Raji (cell line): ENCODE data around the gene PRKCZ.

Experiments
- POLR2A ChIP-seq: IDR thresholded peaks from 2 replicates; pipeline ENCODE4 v1.6.1; 2011; ENCODE audit warnings: low read depth, low read length, control low read depth; ENCODE audit not compliant: insufficient read depth

The PRKCZ gene

DNA sequence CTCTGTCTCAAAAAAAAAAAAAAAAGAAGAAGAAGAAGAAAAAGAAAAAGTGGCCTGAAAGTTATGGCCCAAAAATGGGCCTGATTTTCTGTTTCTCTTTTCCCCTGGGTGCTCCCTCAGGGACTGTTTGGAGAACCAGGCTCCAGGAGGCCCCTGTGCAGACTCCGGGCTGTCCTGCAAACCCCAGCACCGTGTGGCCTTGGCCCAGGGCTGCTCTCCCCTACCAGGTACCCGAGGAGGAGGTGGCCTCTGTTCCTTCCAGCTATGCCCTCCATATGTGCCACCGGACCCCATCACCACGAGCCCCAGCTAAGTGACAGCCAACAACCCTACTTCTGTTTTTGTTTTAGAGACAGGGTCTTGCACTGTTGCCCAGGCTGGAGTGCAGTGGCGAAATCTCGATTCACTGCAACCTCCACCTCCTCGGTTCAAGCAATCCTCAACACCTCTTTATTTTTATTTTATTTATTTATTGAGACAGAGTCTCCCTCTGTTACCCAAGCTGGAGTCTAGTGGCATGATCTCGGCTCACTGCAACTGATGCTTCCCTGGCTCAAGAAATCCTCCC is 151.9 kb downstream of the PRKCZ start:
- no peak for TF ChIP-seq POLR2A

DNA sequence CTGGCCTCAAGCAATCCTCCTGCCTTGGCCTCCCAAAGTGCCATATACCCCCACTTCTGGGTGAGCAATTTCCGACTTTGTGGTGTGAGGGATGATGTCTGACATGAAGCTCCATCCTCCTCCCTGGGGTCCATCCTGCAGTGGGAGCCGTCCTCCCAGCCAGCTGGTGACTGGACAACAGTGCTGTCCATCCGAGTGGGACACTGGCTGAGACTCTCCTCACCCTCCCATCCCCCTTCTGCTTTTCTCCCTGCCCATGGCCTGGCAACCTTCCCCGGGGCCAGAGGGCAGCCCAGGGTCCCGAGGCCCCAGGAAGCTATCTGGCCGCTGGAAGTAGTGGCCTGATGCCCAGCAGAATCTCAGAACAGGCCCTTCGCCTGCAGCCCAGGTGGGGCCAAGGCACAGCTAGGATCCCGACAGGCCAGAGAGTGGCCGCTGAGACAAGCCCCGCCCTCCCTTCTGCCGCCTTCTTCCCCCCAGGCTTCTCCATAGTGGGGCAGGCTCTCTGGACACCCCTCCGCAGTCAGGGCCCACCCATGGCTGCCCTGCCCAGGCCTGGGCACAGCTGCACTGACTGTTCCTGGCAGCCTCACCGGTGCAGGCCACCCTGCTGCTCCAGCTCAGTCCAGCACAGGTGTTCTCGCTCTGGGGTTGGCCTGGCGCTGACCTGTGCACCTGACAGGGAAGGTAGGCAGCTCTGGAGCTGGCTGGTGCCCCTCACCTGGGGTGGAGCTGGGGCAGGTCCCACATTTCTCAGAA is 152.8 kb downstream of the PRKCZ start:
- no peak for TF ChIP-seq POLR2A

DNA sequence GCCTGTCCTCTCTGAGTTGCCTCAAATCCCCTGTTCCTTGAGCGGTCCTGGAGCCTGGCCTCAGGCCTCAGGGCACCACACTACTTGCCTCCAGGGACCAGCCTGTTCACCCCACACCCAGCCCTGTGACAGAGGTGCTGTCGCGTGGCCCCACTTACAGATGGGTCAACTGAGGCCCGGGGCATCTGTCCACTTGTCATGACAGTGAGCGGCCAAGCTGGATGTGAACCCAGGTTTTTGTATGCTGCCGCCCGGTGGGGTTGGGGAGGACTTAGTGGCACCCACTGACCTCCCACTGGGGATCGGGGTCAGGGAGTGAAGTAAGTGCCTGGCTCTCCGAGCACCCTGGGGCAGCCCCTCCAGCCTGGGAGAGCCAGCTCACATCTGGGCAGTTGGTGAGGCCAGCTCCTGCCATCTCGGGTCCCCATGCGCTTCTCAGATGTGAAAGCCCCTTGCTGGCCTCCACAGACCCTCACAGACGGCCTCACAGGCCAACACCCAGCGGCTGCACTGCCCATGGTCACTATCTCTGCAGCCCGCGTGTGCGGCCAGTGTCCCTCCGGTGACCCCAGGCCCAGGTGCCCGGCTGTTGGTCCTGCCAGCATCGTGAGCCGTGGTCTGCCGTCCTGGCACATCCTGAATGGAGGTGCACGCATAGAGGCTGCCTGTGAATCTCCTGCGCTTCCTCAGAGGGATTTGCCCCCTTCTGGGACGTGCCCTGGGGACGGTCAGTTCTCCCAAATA is 153.6 kb downstream of the PRKCZ start:
- no peak for TF ChIP-seq POLR2A

DNA sequence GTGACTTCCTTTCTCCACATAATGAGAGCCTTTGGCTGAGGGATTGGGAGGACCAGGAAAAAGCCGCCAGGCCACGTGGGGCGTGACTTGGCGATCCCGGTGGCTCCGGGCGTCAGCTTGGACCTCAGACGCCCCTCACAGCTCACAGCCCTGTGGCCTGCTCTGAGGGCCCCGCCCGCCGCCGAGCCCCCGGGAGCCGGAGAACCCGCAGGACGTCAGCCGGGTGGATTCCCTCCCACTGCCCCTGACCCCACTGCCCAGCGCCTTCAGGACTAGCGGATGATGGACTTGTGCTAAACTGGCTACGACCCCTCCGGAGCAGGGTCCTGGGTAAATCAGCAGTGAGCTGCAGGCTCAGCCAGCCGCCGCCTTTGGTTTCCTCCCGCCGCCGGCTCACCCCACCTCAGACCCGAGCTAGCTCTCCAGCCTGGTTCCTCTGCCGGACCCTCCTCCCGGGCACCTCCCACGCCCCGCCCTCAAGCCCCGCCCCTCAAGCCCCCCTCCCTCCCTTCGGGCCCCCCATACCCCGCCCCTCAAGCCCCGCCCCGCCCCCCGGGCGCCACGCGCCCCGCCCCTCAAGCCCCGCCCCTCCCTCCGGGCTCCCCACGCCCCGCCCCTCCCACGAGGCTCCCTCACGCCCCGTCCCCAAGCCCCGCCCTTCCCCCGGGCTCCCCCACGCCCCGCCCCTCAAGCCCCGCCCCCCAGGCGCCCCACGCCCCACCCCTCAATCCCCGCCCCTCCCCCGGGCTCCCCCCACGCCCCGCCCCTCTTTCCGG is 154.4 kb downstream of the PRKCZ start:
- no peak for TF ChIP-seq POLR2A

DNA sequence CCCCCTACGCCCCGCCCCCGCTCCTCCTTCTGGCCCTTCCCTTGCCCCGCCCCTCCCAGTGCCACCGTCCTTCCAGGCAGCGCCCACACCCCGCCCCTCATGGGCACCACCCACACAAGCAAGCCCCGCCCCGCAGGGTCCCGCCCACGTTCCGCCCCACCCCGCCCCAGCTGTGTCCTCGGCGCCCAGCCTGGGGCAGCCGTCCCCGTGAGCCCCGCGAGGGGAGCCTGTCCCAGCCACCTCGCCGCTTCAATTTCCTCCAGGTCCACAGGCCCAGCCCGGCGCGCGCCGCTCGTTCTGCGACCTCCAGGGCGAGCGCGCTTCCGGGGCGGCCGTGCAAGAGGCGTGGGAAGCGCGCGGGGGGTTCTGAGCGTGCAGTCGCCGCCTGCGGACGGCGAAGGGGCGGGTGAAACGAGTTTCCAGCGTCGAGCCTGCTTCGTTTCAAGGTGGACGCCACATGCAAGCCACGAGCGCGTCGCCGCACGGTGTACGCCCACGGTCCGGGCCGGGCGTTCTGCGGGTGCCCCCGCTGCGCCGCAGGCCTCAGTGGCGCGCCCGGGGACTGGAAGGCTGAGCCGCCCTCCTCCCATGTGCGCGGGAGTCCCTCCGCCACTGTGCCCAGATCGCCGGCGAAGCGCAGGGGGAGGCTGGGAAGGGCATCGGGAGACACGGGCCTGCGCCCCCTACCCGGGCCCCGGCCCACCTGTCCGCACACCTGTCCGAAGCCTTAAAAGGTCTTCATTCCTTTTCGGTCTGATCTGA is 155.2 kb downstream of the PRKCZ start:
- no peak for TF ChIP-seq POLR2A

DNA sequence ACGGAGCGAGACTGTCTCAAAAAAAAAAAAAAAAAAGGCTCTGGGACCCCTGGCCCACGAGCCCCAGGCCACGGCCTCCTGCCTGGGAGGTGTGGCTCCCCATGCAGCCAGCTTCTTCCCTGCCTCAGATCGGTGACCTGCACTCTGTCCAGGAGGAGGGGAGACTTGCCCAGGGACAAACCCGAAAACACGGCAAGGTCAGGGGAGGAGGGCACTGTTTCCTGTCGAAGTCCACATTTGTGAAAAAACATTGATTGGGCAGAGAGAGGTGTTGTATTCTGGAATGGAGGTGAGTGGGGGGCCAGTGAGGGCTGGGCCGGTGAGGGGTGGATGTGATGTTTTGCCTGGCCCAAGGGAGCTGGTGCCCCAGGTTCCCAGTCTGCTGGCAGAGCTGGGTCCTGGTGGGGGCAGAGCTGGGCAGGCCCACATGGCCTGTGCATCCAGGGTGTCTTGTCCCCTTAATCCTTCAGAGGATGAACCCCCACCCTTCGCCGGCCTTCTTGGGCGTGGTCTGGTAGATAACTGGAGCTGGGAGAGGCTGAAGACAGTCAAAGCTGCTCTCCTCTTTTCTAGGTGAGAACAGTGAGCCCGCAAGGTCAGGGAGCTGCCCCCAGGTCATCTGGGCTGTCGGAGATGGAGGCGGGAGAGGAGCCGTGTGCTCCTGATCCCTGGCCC is 156.7 kb downstream of the PRKCZ start:
- no peak for TF ChIP-seq POLR2A

DNA sequence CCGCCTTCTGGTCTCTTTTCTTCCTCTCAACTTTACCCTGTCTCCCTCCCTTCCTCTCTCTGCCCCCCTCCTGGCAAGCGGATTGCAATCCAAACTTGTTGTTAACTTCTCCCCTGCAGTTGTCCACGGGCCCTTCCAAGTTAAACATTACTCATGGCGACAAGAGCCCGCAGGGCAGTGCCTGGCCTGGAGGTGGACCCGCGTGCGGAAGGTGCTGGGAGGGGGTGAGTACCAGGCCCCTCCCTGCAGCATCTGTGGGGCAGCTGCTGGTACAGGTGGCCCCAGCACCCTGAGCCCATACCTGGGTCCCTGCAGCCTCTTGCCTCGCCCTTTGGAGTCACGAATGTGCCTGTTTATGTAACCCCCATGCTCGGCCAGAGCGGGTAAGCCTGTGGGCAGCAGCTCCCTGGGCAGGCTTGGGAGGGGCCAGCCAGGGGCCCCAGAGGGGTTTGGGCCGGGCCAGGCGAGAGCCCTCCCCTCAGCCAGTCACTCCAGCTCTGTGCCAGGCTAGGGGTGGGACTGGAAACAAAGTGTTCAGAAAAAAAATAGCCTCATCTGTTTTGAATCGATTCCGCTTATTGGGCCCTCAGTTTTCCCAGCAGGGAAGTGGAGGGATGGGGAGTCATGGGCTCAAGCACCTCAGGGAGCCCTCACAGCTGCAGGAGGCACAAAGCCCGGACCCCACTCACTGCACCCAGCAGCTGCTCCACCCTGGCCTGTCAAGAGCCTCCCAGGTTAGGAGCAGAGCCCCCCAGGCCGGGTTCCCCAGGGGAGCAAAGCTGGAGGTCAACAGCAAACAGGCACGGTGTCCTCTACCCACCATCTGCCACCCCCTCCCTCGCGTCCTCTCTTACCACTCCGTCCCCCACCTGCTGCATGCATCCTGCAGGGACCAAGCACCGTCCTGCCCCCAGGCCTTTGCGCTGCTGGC is 158.4 kb downstream of the PRKCZ start:
- TF ChIP-seq POLR2A: no peak

DNA sequence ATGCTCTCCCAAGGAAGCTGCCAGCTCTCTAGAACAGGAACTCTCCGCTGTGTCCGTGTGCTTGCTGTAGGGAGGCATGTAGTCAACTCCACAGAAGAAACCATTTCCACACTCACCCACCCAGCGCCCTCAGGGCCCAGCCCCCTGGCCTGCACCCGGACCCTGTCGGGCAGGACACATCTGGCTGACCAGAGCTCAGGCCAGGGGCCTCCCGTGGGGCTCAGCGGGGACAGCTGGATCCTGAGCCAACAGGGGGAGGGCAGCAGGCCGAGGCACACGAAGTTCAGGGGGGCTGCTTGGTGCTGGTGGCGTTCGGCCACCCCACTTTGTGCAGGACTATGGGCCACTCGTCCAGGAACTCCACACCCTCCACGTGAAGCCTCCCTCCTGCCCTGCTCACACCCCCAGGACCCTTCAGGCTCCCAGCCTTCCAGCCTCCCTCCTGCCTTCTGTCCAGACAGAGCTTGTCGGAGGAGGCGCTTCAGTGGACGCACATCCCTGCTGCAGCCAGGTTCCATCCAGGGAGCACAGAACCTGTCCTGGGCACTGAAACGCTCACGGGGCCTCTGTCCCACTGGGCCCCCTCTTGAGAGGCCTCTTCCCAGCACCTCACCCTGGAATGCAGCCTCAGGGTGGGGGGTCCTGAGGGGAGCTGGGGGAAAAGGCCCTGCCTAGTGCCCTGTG is 159.3 kb downstream of the PRKCZ start:
- TF ChIP-seq POLR2A: no peak

DNA sequence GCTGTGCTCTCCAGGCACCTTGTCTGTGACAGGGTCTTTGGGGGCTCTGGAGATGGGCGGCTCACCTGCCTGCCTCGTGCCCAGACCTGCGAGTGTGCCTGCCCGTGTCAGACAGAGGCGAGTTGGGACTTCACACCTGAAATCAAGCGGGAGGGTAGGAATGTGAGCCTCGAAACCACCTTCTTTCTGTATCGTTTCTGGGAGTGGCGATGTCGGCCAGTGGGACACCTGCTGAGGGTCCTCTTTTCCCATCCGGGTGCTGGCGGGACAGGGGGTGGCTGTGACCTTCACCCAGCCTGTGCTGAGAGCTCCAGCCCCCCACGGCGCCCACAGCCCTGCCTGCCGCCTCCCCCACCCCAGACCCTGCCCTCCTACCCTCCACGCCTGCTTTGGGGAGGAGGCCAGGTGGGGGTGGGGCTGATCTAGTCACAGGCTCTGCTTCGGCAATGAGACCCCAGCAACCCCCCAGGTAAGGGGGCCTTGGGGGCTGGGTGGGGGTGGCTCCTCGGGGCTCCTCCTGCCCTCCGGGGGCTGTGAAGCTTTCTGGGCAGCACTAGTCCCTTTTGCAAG is 160.0 kb downstream of the PRKCZ start:
- TF ChIP-seq POLR2A: no peak

DNA sequence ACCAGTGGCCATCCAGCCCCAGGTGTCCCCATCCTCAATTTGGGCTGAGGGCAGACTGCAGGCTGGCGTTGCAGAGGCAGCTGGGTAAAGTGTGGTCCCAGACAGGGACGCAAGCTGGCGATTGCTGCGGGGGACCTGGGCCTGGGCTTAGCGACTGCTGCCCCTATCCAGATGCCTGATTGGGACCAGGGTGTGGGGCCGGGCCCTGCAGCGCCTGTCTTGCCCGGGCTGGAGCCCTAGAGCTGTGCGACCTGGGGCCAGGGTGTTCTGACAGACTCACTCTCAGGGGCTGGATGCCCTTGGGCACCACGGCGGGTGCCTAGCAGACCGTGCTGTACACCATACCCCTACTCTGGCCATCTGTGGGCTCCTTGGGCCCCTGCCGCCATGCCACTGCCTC is 160.6 kb downstream of the PRKCZ start:
- TF ChIP-seq POLR2A: no peak

DNA sequence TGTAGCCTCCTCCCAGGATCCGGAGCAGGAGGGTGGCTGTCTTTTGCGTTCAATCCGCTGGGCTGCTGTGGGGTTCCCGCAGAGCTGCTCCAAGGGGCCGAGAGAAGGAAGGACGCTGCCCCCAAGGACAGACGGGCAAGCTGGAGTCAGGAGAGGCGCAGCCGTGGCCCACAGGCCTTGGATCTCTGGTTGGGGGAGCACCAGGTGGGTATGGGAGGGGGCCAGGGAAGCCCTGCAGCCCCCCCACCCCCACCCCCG is 162.0 kb downstream of the PRKCZ start:
- no peak for TF ChIP-seq POLR2A
